Activated CD8-positive, alpha-beta memory T cell treated with anti-CD3 and anti-CD28 coated beads, Interleukin-2, amount 50 U/mL, for 1 hour (primary cell): Measurements from ENCODE around the gene HDAC4.

Experiments
- DNase-seq: peaks from one replicate; pipeline ENCODE4 v3.0.0-alpha.2; 2020; ENCODE audit errors: extremely low read depth

Gene HDAC4

GRCh38 chr2:239107936-239108335, 292.9 kb downstream of the HDAC4 start:
- DNase-seq = no peak

DNA sequence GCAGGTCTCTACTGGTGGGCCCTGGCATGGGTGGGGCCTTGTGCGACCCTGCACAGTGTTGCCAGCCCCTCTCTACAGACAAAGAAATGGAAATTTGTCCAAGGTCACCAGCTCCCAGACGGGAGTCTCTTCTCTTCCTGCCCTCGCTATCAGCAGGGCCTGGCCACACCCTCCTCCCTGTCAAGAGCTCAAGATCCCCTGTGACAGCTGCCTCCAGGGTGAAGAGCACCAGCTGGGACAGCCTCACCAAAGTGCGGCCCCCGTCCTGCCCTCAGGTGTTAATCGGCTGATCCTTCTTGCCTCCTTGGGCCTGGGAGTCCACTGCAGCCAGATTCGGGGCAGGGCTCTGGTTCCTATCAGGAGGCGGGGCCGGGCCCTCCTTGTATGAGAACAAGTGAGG, 293.9 kb downstream of the HDAC4 start:
- no peak for DNase-seq

DNA sequence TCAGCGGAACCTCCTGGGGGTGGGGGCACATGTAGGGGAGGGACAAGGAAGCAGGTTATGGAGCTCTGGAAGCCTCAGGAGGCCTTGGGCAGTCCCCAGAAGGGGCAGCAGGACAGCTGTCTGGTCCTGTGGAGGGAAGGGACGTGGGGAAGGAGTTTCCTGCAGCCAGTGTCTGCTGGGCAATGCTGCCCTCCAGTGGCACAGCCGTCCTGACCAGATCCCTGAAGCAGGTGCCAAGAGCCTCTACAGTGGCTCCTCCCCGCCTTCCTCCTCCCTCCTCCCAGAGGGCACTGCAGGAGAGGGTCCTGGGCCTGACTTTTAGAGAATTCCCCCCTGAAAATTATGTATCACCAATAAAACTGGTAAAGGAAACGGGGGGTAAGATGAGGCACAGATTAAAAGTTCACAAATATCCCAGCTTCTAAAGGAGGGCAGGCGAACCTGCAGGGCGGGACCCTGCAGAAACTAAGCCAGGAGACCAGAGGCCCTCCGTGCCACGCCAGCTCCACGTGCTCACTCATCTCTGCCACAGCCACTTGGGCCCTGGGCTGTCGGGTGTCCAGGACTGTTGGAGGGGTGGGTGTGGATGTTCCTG, 294.4 kb downstream of the HDAC4 start:
- DNase-seq = no peak

GRCh38 chr2:239105234-239105633, 295.6 kb downstream of the HDAC4 start:
- DNase-seq = no peak

DNA sequence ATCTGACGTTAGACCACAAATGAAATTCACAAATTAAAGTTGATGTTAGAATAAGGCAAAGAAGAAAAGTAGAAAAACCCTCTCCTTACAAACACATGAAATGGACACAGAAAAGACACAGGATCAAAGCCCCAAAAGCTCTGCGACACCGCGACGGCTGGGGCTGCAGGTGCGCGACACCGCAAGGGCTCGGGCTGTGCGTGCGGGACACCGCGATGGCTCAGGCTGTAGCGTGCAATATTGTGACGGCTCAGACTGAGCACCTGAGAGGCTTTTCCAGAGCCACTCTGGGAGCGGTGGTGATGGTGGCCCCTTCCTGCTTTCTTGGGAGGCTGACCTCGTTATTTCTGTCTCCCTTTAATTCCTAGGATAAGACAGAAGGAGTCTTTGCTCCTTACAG, 296.0 kb downstream of the HDAC4 start:
- no peak for DNase-seq

GRCh38 chr2:239103125-239104098, 297.4 kb downstream of the HDAC4 start:
- no peak for DNase-seq

DNA sequence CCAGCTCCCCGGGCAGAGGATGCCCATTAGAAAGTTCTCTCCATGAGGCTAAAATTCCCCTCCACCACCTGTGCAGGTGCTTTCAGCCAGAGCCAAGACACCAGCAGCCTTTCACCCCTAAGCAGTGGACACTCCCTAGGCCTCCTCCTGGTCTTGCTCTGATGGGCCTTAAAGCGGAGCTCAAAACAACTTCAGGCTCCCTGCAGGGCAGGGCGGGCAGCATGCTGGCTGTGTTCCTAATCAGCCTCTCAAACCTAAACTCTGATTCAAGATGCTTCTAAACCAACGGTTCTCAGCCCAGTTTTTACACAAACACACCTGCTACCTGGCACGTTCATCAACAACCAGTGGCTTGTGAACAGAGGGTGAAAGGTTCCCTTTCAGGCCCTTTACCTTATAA, 298.6 kb downstream of the HDAC4 start:
- DNase-seq = no peak

DNA sequence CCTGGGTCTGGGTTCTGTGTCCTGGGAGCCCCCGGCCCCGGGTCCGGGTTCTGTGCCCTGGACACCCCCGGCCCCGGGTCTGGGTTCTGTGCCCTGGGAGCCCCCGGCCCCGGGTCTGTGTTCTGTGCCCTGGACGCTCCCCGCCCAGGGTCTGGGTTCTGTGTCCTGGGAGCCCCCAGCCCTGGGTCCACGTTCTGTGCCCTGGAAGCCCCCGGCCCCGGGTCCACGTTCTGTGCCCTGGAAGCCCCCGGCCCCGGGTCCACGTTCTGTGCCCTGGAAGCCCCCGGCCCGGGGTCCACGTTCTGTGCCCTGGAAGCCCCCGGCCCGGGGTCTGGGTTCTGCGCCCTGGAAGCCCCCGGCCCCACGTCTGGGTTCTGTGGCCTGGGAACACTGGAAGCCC, 299.0 kb downstream of the HDAC4 start:
- DNase-seq = no peak

GRCh38 chr2:239101071-239101470, 299.7 kb downstream of the HDAC4 start:
- no peak for DNase-seq

GRCh38 chr2:239099474-239099873, 301.3 kb downstream of the HDAC4 start:
- no peak for DNase-seq

GRCh38 chr2:239098288-239098970, 302.4 kb downstream of the HDAC4 start:
- no peak for DNase-seq

DNA sequence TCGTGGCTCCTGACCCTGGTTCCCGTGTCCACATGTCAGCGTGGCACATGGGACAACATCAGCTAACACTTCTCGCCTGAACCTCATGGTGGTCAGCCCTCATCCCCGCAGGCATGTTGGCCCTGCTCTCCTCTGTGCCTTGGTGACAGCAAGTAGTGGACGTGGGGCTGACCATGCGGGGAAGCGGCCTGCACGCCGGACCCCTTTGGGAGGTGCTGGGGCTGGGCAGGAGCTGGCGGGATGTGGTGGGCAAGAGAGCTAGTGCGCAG, 303.5 kb downstream of the HDAC4 start:
- no peak for DNase-seq

DNA sequence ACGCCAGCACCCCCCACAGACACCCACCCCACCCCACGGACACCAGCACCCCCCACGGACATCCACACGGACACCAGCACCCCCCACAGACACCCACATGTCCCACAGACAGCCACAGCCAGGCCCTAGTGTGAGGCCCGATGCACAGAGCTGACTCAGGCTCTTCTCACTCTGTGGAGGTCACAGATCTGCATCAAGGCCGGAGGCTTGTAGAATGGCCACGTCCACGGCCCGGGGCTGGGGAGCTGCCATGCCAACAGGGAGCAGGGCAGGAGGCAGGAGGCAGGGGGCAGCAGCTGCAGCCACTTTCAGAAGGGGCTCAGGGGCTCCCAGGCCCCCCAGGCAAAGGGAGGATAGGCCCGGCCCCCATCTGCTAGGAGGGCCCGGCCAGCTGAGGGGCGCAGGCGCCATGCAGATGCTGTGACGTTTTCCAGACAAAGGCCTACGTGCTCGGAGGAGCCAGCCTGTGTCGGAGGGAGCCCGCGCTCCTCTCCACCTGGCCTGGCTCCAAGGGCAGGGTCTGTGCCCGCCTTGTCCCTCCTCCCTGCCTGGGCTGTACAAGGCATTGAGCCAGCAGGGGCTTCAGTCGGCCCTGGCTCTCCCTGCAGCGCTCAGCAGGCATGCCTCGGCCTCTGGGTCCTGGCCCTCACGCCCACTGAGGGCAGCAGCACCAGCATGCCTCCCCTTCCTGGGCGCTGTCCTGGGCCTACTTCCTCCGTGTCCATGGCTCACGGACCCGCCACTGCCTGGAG, 304.0 kb downstream of the HDAC4 start:
- no peak for DNase-seq

DNA sequence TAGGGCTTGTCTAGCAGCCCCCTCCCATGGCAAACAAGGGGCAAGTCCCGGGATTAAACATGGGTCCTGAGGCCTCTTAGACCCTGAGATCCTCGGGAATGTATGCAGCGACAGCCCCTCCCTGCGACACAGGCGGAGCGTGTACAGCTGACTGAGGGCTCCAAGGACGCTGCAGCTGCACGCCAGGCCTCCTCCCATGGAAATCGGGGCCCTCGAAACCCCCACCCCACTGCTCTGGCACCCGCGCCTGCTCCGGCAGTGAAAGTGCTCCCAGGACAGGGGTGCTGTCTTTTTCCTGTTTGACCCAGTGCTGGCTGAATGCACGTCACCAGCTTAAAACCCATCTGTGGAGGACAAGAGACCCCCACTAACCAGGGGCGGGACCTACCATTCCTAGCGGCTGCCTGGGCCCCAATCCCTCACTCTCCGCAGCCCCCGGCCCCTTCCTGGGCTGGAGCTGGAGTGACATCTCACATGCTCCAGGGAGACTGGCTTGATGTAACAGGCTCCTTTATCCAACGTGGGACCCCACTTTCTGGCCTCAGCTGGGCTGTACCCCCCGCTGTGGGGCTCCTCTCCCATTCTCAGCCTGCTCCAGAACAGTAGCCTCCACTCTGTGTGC, 305.2 kb downstream of the HDAC4 start:
- DNase-seq = no peak

DNA sequence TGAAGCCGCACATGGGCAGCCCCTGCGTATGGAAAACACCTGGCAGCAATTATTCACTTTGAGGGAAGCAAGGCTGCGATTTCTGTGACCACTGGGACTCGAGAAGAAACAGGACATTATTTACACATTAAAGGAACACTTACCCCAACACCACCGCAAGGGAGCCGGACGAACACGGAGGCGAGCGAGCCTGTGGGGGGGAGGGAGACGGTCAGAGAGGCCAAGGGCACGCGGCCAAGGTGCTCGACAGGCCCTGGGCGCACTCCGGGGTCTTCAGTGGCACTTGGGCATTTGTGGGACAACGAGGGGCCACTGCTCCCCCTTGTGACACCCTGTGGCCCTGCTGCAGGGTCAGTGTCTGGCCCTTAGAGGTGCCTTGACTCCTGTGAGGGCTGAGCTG, 306.0 kb downstream of the HDAC4 start:
- DNase-seq = no peak

DNA sequence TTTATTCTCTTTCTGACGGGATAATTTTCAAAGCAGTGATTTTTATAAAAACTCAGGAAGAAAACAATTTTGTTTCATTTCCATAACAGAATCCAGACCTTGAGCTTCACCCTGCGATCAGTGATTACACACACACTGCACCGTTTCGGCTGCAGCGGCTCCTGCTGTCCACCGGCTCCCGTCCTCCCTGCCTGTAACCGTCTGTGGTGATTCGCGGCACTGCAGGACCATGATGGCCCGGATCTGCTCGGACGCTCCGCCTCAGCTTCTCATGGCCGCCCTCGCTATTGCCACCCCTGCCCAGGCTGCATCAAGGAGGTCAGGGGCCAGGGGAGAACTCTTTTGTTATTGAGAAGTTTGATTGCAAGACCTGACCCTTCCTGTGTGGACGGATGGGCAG, 306.9 kb downstream of the HDAC4 start:
- DNase-seq = no peak

DNA sequence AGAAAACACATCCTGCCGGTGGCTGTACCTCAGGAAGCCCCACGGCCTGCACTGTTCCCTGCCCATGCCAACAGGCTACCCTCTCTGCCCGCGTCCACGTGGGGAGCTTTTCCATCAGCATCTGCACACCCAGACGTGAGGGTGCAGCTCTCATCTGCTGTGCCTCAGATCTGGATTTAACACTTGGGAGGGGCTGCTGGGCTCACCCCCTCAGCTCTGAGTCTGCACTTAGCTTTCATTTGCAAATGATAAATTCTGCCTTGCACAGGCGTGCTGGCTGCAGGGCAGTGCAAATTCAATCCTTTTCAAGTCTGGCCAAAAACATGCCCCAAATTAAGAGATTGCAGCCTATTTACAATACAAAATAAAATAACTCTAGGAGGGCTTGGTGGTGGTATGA, 307.3 kb downstream of the HDAC4 start:
- no peak for DNase-seq

DNA sequence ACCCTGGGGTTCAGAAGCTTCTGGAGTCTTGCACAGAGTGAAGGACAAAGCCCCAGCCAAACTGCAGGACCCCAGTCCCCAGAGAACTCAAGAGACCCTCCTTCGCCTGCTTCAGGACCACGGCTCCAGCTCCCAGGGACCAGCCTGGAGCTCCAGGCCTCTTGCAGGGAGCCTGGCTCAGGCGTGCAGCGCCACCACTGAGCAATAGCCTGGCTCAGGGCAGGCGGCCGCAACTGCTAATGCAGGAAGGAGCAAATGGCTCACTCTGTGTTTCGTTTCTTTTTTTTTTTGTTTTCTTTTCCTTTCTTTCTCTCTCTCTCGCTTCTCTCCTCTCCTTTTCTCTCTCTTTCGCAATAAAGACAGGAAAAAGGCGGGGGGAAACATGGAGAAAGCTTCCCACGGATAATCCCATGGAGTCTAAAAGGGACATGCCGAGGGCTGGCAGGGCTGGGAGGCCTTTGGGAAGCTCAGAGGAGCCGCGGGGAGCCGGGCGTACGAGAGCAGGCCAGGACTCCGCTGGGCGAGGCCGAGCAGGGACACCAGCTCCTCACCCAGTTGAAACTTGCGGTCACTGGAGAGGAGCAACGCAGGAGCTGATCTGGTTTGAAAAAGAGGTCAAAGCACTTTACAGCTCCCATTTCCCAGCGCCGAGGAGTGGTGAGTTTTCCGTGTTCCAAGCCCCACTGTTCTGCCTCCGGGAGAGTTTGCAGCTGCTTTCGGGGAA, 308.1 kb downstream of the HDAC4 start:
- DNase-seq = no peak

GRCh38 chr2:239089884-239090283, 310.9 kb downstream of the HDAC4 start:
- DNase-seq = no peak

- no peak for DNase-seq
Observed at GRCh38 chr2:239087046-239087710, 313.6 kb downstream of the HDAC4 start.
